HG03159 (cell line): ENCODE data around the gene KRT78.
A peak's percentile ranks its signal among the peaks of the same experiment; 100 is the strongest.
"Not testable (repeated sequence)": the region's sequence is repeated elsewhere in the genome, so short reads cannot be mapped to it uniquely, and the experiment has no call there.

ENCODE experiments used
- ATAC-seq: cut with Tn5 transposase; IDR thresholded peaks from one replicate; pipeline ENCODE4 v1.9.1; 2021; ENCODE audit warnings: mild to moderate bottlenecking, moderate library complexity; ENCODE audit not compliant: unreplicated experiment

KRT78 gene

GRCh38 chr12:52872644-52873389 is 24.0 kb upstream of the KRT78 start:
- ATAC-seq = no peak

GRCh38 chr12:52871291-52872039 is 22.7 kb upstream of the KRT78 start:
- no peak for ATAC-seq

GRCh38 chr12:52870361-52871290 is 21.8 kb upstream of the KRT78 start:
- ATAC-seq = peak; percentile 62

DNA sequence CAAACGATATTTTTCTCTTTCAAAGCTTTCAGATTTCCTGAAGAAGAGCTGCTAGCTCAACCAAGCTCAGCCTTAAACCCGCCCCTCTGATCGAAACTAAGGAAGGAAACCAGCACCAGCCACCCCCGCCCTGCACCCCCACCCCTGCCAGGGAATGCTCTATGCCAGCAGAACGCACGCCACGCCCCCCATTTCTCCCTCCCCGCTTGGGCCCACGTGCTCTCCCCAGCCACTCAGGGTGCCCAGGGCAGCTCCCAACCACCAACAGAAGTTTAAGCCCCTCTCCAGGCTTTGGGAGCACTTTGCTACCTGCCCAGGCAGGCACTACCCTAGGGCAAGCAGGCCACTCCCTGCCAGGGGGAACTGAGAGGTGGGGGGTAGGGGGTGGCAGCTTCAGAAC is 18.8 kb upstream of the KRT78 start:
- ATAC-seq = no peak

- no peak for ATAC-seq
Observed at GRCh38 chr12:52867152-52867551, 18.4 kb upstream of the KRT78 start.

DNA sequence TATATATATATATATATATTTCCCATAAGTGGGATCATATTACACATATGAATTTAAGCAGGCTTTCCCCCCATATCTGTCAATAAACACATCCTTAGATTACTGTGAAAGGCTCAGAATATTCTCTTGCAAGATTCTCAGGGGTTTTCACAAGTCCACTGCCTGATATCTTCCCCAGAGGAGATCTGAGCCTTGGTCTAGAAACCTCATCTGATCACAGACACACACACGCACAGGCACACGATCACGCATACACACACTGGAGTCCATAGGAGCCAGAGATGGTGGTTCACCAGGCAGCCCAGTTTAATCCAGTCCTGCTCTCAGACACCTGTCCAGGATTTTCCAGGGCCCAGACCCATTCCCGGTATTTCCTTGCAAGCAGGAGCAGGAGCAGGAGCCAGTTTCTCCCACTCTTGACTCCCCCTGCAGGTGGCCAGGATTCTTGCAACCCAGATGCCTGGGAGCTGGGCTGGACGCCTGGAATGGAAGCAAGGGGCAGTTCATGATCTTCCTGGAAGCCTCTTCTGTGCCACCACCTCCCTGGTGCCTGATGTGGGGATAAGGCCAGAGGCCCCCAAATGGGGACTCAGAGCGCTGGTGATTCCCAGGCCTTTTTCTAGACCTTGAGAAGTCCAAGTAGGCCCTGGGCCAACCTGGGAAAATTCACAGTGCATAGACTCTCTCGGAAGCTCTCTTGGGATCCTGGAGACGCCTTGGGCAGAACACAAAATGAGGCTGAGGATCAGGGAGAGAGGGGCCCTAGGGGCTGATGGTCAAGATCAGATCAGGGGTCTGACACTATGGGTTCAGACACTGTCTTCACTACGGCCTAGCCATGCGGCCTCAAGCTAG is 16.5 kb upstream of the KRT78 start:
- no peak for ATAC-seq

DNA sequence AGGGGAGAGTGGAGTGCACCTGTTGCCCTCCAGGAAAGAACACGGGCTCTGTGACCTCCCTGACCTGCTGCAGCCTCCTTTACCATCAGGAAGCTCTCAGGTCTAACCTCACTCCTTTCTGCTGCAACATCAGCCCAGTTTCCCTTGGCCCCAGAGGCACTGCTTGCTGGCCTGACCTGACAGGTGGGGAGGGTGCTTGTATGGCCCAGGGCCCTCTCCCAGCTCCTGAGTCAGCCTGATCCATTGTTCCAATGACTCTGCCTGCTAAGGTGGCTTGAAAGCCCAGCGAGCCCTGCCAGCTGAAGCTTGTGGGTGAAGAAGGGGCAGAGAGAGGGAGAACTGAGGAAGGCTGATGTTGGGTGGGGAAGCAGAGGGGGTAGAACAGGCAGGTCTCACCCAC is 13.2 kb upstream of the KRT78 start:
- ATAC-seq = no peak

GRCh38 chr12:52861511-52861910 is 12.7 kb upstream of the KRT78 start:
- no peak for ATAC-seq

GRCh38 chr12:52860102-52860823 is 11.5 kb upstream of the KRT78 start:
- ATAC-seq = no peak

GRCh38 chr12:52857500-52857899 is 8.7 kb upstream of the KRT78 start:
- no peak for ATAC-seq

DNA sequence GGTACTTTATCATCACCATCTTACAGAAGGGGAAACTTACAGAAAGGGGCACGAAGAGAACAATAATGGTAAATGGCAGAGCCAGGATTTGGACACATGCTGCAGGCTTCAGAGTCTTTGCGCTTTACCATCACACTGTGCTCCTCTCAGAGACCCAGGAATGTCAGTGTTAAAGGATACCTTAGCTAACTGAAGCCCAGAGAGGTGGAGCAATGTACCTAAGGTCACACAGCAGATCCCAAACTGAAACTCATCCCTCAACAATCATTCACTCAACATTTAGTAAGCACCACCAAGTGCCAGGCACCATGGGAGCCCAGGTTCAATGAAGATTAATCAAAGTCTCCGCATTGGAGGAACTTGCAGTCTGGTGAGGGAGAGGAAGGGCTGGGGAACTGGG is 8.0 kb upstream of the KRT78 start:
- no peak for ATAC-seq

DNA sequence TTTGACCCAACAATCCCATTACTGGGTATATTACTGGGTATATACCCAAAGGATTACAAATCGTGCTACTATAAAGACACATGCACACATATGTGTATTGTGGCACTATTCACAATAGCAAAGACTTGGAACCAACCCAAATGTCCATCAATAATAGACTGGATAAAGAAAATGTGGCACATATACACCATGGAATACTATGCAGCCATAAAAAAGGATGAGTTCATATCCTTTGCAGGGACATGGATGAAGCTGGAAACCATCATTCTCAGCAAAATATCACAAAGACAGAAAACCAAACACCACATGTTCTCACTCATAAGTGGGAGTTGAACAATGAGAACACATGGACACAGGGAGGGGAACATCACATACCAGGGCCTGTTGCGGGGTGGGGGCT is 7.3 kb upstream of the KRT78 start:
- ATAC-seq = not testable (repeated sequence)

DNA sequence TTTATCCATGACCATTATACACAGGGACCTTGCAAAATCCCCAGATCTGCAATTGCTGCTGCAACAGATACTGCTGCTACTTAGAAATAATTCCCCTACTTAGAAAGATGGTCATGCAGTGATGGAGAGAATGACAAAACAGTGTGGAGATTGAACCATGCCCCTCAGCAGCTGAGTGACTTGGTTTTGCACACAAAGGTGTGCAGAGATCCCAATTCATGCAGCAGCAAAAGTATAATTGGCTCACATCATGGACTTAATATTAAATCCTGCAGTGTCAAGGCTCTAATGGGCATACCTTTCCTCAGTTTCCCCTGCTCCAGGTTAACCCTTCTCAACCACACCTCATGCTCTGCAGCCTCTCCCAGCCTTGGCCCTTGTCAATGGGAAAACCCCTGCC is 3.0 kb upstream of the KRT78 start:
- no peak for ATAC-seq

DNA sequence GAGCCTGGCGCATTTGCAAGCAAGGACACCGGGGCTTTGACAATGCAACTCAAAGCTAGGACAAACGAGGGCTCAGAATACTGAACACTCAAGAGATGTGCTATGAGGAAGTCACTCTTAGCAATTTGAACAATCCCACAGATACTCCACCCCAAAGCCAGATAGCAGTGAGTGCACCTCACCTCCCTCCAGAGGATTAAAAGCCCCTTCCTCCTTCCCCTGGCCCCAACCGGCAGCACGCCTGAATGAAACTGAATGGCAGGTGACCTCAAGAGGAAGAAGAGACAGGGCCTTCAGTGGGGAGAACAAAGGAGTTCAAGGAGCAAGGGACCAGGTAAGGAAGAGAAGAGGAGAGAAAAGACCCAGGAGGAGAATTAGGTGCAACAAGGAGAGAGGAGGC is 1.9 kb upstream of the KRT78 start:
- no peak for ATAC-seq

- no peak for ATAC-seq
Observed at GRCh38 chr12:52849511-52849910, 717 bp upstream of the KRT78 start.

- ATAC-seq = no peak
Observed at GRCh38 chr12:52847335-52848102, 1.3 kb downstream of the KRT78 start.

DNA sequence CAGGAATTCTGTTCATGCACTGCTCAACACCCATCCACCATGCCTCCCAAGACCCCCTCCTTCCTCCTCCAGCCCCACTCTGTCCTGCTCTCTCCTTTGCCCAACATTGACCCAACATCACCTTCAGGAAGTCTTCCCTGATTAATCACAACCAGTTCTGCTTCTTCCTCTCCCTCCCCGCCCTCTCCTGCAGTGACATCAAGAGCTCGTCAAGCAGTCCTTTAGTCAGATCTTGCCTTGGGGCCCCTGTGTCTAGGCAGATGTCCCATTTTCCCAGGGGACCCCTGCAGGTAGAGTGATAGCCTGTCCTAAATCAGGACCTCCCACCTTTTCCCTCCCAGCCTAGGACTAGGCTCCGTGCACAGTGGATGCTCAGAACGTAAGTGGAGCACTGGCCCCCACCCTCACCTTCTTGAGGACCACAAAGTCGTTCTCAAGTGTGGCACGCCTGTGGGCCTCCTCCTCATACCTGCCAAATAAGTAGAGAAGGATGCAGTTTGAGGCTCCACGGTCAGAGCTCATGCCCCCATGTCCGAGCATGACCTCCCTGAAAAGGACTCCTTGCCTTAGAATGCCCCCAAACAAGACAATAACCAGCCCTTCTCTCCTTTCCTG is 2.3 kb downstream of the KRT78 start:
- ATAC-seq = no peak

DNA sequence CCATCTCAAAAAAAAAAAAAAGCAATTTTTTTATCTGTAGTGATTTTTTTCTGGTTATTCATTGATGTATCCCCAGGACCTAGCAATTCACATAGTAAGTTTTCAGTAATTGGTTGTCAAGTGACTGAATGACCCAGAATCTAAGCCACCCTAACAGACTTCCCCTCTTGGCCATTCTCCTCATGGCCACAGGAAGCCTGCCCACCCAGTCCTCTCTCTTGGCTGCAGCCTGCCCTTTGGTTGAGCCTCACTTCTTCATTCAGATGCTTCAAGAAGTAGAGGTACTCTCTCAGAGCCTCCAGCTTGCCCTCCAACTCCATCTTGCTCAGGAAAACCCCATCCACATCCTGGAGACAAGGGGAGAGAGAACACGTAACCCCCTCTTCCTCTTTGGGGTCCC is 2.8 kb downstream of the KRT78 start:
- ATAC-seq = no peak

GRCh38 chr12:52844386-52844785 is 4.4 kb downstream of the KRT78 start:
- no peak for ATAC-seq
